ENCODE results near the gene SULT2A1.
"Not testable (repeated sequence)": the region's sequence is repeated elsewhere in the genome, so short reads cannot be mapped to it uniquely, and the experiment has no call there.

Gene SULT2A1

GRCh38 chr19:47885067-47885463 is 1.1 kb downstream of the SULT2A1 start:
- ChIA-PET CTCF (interaction anchor here (0.7 kb wide), 1 partner anchor 16 kb away, joined by 3 read pairs; no protein-coding TSS in a partner anchor), POLR2A (no interaction called here)
- no peak for DNase-seq (ENCODE audit: low read depth, low spot score)
- no peak overlapping the region for H3K4me3 ChIP-seq (ENCODE audit: low read depth, low read length)
- no peak for TF ChIP-seq CTCF (IDR thresholded peaks at IDR 0.05; ENCODE audit: insufficient read depth, low read length, missing control alignments)

GRCh38 chr19:47882890-47883289 is 3.2 kb downstream of the SULT2A1 start:
- no peak overlapping the region for H3K4me3 ChIP-seq (ENCODE audit: low read depth, low read length)
- no peak for TF ChIP-seq CTCF (IDR thresholded peaks at IDR 0.05; ENCODE audit: insufficient read depth, low read length, missing control alignments)
- ChIA-PET POLR2A (no interaction called here), CTCF (no interaction called here)
- DNase-seq (ENCODE audit: low read depth, low spot score): no peak

GRCh38 chr19:47881757-47882156 is 4.4 kb downstream of the SULT2A1 start:
- no peak for TF ChIP-seq CTCF (IDR thresholded peaks at IDR 0.05; ENCODE audit: insufficient read depth, low read length, missing control alignments)
- ChIA-PET CTCF (interaction anchor here (0.6 to 2.1 kb wide), 3 partner anchors 13 to 174 kb away, joined by 3 to 7 read pairs (median 3); no protein-coding TSS in a partner anchor), POLR2A (no interaction called here)
- no peak overlapping the region for H3K4me3 ChIP-seq (ENCODE audit: low read depth, low read length)
- DNase-seq (ENCODE audit: low read depth, low spot score): no peak

- DNase-seq (ENCODE audit: low read depth, low spot score); H3K4me3 ChIP-seq (ENCODE audit: low read depth, low read length); POLR2A ChIA-PET: not testable (repeated sequence)
- CTCF ChIA-PET: interaction anchor here (0.9 to 2.1 kb wide), 3 partner anchors 11 to 16 kb away, joined by 3 to 7 read pairs (median 5); no protein-coding TSS in a partner anchor
Observed at GRCh38 chr19:47879385-47879784, 6.7 kb downstream of the SULT2A1 start.

- ChIA-PET CTCF (interaction anchor here (1.0 to 1.3 kb wide), 2 partner anchors 10 to 15 kb away, joined by 5 read pairs; no protein-coding TSS in a partner anchor), POLR2A (no interaction called here)
- no peak for TF ChIP-seq CTCF (IDR thresholded peaks at IDR 0.05; ENCODE audit: insufficient read depth, low read length, missing control alignments)
- DNase-seq (ENCODE audit: low read depth, low spot score): no peak
- no peak overlapping the region for H3K4me3 ChIP-seq (ENCODE audit: low read depth, low read length)
Observed at GRCh38 chr19:47878906-47879305, 7.2 kb downstream of the SULT2A1 start.

- POLR2A ChIA-PET: no interaction called here
- H3K4me3 ChIP-seq (ENCODE audit: low read depth, low read length): no peak overlapping the region
- CTCF ChIA-PET: interaction anchor here (2.4 to 5.1 kb wide), 6 partner anchors 10 to 99 kb away, joined by 7 to 43 read pairs (median 26); no protein-coding TSS in a partner anchor
- no peak for TF ChIP-seq CTCF (IDR thresholded peaks at IDR 0.05; ENCODE audit: insufficient read depth, low read length, missing control alignments)
- DNase-seq (ENCODE audit: low read depth, low spot score): no peak
Observed at GRCh38 chr19:47865166-47865565, 20.9 kb downstream of the SULT2A1 start.

- ChIA-PET CTCF (interaction anchor here (0.6 to 4.8 kb wide), 34 partner anchors 8 to 155 kb away, joined by 3 to 43 read pairs (median 5); partner anchors contain the start of gene EHD2), POLR2A (no interaction called here)
- DNase-seq (ENCODE audit: low read depth, low spot score): no peak
- TF ChIP-seq CTCF (IDR thresholded peaks at IDR 0.05; ENCODE audit: insufficient read depth, low read length, missing control alignments): peak; percentile 95
- no peak overlapping the region for H3K4me3 ChIP-seq (ENCODE audit: low read depth, low read length)
Observed at GRCh38 chr19:47863514-47863936, 22.6 kb downstream of the SULT2A1 start.

All from AG04449 (cell line).